Esophagus squamous epithelium (tissue), 4 donors: ENCODE data around the gene CELSR3.

Source experiments
- POLR2A ChIP-seq, 4 donors: fragments of 450-650 bp; IDR thresholded peaks; one replicate each; pipeline ENCODE4 v1.6.1; 2017; ENCODE audit warnings: antibody characterized with exemption in 4 of 4, mild to moderate bottlenecking in 4 of 4, moderate library complexity in 3 of 4
- TF ChIP-seq, protein P1 (sequence below), 6 experiments: fragments of 450-650 bp in 4 of 6; fragments of 200-600 bp in 2 of 6; sonication (generic) in 2 of 6; IDR thresholded peaks; one replicate each; pipeline ENCODE4 v1.5.1; 2016 to 2019; ENCODE audit warnings: antibody characterized with exemption in 6 of 6, mild to moderate bottlenecking in 4 of 6, moderate library complexity in 4 of 6

DNA sequence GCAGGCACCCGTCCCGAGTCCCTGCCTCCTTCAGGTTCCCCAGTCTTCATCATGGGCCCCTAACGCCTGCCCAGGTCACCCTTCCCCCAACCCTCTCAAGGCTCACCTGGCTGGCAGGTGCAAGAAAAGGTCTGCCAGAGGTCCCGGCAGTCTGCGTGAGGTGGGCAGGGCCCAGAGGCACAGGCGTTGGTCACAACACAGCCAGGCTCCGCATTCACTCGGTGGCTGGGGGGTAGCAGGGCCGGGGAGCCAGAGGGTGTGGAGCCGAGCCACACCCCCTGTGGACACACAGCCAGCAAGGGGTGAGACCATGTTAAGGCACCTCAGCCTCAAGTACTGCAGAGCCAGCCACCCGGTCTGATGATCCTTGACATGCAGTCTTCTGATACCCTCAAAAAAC is 10.9 kb downstream of the CELSR3 start:
- TF ChIP-seq POLR2A (IDR thresholded peaks at IDR 0.05) = no peak
- TF ChIP-seq, protein P1, sequence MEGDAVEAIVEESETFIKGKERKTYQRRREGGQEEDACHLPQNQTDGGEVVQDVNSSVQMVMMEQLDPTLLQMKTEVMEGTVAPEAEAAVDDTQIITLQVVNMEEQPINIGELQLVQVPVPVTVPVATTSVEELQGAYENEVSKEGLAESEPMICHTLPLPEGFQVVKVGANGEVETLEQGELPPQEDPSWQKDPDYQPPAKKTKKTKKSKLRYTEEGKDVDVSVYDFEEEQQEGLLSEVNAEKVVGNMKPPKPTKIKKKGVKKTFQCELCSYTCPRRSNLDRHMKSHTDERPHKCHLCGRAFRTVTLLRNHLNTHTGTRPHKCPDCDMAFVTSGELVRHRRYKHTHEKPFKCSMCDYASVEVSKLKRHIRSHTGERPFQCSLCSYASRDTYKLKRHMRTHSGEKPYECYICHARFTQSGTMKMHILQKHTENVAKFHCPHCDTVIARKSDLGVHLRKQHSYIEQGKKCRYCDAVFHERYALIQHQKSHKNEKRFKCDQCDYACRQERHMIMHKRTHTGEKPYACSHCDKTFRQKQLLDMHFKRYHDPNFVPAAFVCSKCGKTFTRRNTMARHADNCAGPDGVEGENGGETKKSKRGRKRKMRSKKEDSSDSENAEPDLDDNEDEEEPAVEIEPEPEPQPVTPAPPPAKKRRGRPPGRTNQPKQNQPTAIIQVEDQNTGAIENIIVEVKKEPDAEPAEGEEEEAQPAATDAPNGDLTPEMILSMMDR (IDR thresholded peaks at IDR 0.05) = no peak
